ENCODE measurements around the gene YWHAQ.

The YWHAQ gene

GRCh38 chr2:9654452-9655100, 23.8 kb upstream of the YWHAQ start:
- H3K36me3 ChIP-seq = no peaks in the 10 kb centered on the region
- no peaks in the 10 kb centered on the region for H3K9me3 ChIP-seq (ENCODE audit: severe bottlenecking)
- TF ChIP-seq, protein P1, sequence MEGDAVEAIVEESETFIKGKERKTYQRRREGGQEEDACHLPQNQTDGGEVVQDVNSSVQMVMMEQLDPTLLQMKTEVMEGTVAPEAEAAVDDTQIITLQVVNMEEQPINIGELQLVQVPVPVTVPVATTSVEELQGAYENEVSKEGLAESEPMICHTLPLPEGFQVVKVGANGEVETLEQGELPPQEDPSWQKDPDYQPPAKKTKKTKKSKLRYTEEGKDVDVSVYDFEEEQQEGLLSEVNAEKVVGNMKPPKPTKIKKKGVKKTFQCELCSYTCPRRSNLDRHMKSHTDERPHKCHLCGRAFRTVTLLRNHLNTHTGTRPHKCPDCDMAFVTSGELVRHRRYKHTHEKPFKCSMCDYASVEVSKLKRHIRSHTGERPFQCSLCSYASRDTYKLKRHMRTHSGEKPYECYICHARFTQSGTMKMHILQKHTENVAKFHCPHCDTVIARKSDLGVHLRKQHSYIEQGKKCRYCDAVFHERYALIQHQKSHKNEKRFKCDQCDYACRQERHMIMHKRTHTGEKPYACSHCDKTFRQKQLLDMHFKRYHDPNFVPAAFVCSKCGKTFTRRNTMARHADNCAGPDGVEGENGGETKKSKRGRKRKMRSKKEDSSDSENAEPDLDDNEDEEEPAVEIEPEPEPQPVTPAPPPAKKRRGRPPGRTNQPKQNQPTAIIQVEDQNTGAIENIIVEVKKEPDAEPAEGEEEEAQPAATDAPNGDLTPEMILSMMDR (IDR thresholded peaks at IDR 0.05; ENCODE audit: low read depth, low read length) = no peak
- no peak overlapping the region for H3K27ac ChIP-seq
- H3K27me3 ChIP-seq (ENCODE audit: insufficient read depth, low read depth, severe bottlenecking) = no peaks in the 10 kb centered on the region
- DNase-seq = no peak
- no peak overlapping the region for H3K4me3 ChIP-seq (ENCODE audit: low read depth, low read length)

DNA sequence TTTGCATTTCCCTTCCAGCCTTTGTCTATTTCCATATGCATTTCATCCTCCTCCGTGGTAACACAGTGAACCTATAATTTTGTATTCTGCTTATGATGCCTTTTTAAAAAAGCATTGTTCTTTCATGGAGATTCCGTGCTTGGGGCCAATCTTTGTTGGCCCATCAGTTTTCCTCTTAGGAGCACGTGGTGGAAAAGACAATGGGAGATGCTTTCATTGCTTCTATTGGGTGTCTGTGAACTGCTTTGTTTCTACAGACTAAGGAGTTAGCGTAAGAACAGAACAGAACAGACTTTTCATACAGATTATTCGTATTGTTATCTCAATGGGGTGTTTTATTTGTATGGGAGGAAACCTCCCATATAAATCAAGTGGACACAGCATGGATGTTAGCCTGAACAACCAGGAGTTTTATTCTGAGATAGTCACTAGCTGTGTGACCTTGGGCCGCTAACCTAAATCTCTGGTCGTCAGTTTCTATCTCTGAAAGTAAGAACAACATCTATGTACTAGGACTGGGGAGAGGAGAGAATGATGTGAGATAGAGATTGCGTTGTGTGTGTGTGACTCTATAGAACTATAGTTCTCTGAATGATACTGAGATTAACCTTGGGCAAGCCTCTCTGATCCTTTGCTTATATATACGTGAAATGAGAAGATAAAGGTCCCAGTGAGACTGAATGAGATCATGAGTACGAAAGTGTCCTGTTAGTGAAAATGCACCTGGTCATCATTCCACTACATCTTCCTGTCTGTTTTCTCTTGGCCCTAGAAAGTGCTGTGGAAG, 22.9 kb upstream of the YWHAQ start:
- TF ChIP-seq, protein P1 (IDR thresholded peaks at IDR 0.05; ENCODE audit: low read depth, low read length) = no peak
- no peaks in the 10 kb centered on the region for H3K27me3 ChIP-seq (ENCODE audit: insufficient read depth, low read depth, severe bottlenecking)
- H3K9me3 ChIP-seq (ENCODE audit: severe bottlenecking) = no peaks in the 10 kb centered on the region
- H3K27ac ChIP-seq = no peak overlapping the region
- H3K4me3 ChIP-seq (ENCODE audit: low read depth, low read length) = no peak overlapping the region
- no peak for DNase-seq
- no peaks in the 10 kb centered on the region for H3K36me3 ChIP-seq

DNA sequence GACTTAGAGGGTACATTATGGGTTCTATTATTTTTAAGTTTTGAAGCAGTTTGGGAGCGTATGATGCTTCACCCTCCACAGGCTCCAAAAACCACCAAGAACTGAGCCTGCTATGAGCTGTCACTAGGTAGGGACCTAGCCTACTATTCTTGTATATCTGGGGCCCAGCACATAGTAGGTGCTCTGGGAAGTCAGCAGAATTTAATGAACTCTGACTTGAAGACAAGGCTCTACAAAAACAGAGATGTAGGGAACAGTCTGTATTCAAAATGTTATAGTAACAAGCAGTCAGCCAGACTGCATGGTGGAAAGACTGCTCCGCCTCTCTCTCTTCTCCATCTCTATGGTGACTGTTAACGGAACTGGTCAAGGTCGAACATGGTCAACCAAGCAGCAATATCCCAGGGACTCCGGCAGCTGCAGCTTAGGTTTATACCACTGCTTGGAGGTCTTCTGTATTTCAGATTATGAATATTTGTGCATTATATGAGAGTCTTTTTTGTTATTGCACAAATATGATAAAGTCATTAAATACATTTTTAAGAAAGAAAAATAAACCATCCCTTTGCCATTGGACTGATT, 22.2 kb upstream of the YWHAQ start:
- TF ChIP-seq, protein P1 (IDR thresholded peaks at IDR 0.05; ENCODE audit: low read depth, low read length) = no peak
- Histone ChIP-seq H3K27me3 (ENCODE audit: insufficient read depth, low read depth, severe bottlenecking) (no peaks in the 10 kb centered on the region), H3K4me3 (ENCODE audit: low read depth, low read length) (no peak overlapping the region), H3K27ac (no peak overlapping the region), H3K36me3 (no peaks in the 10 kb centered on the region), H3K9me3 (ENCODE audit: severe bottlenecking) (no peaks in the 10 kb centered on the region)
- DNase-seq = no peak

DNA sequence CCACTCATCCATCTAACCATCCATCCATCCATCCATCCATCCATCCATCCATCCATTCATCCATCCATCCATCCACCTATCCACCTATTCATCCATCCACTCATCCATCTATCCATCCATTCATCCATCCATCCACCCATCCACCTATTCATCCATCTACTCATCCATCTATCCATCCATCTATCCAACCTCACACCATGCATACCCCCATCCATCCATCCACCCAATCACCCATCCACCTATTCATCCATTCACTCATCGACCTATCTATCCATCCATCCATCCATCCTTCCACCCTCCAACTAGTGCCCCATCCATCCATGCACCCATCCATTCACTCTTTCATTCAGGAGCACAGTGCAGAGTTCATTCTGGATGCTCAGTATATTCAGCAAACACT, 21.5 kb upstream of the YWHAQ start:
- H3K27me3 ChIP-seq (ENCODE audit: insufficient read depth, low read depth, severe bottlenecking) = no peaks in the 10 kb centered on the region
- TF ChIP-seq, protein P1 (IDR thresholded peaks at IDR 0.05; ENCODE audit: low read depth, low read length) = no peak
- H3K9me3 ChIP-seq (ENCODE audit: severe bottlenecking) = no peaks in the 10 kb centered on the region
- no peak for DNase-seq
- H3K27ac ChIP-seq = no peak overlapping the region
- H3K36me3 ChIP-seq = no peaks in the 10 kb centered on the region
- H3K4me3 ChIP-seq (ENCODE audit: low read depth, low read length) = no peak overlapping the region

DNA sequence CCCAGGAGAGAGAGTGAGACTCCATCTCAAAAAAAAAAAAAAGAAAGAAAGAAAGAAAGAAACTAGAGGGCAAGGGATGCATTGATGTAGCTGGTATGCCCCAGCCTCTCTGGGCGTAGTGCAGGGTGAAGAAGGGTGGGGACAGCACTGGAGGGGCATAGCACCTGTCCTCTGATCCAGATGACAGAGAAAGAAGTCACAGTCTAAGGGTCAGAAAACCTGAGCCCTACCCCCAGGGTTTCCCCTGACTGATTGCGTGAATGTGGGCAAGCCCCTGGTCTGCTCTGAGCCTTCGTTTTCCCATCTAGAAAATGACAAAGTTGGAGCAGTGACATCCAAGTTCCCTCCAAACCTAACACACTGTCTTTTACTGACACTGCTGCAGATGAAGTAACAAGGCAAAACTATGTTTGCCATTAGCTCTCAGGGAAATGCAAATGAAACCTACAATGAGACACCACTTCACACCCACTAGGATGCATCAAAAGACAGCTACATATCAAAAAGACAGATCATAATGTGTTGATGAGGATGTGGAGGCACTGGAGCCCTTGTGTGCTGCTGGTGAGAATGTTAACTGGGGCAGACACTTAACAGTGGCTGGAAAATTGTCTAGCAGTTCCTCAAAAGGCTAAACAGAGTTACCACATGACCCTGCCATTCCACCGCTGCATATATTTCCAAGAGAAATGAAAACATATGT, 19.5 kb upstream of the YWHAQ start:
- no peaks in the 10 kb centered on the region for H3K9me3 ChIP-seq (ENCODE audit: severe bottlenecking)
- DNase-seq = no peak
- TF ChIP-seq, protein P1 (IDR thresholded peaks at IDR 0.05; ENCODE audit: low read depth, low read length) = no peak
- no peaks in the 10 kb centered on the region for H3K27me3 ChIP-seq (ENCODE audit: insufficient read depth, low read depth, severe bottlenecking)
- no peaks in the 10 kb centered on the region for H3K36me3 ChIP-seq
- no peak overlapping the region for H3K27ac ChIP-seq
- H3K4me3 ChIP-seq (ENCODE audit: low read depth, low read length) = no peak overlapping the region

Data from WERI-Rb-1 (cell line).